ENCODE results near the gene ALPP. TPM values are rescaled to one million over a fixed set of nuclear protein-coding genes. Genes with fewer than 3 reads are reported as not detected.

Gene ALPP
- total RNA-seq, 4 donors from 2014 or later: not detected

- no peaks in the 10 kb centered on the region for H3K9me3 ChIP-seq
- 85% methylated on average over 16 of the region's 17 CpGs for WGBS
- peaks cover 7% of the 10 kb centered on the region for H3K36me3 ChIP-seq
- no peaks in the 10 kb centered on the region for H3K4me1 ChIP-seq
- H3K27ac ChIP-seq: no peak overlapping the region
- no peak for TF ChIP-seq CTCF (IDR thresholded peaks at IDR 0.05)
- no peak for TF ChIP-seq POLR2AphosphoS5 (IDR thresholded peaks at IDR 0.05)
- TF ChIP-seq POLR2A (IDR thresholded peaks at IDR 0.05): no peak
- no peak for TF ChIP-seq EP300 (IDR thresholded peaks at IDR 0.05)
- H3K4me3 ChIP-seq: no peak overlapping the region
- peak in 1 of 2 donors; percentile 44 for DNase-seq (ENCODE audit: low spot score in 2 of 2)
- no peaks in the 10 kb centered on the region for H3K27me3 ChIP-seq
Measured at GRCh38 chr2:232341061-232341738, 37.4 kb upstream of the ALPP start.

- H3K4me1 ChIP-seq: no peaks in the 10 kb centered on the region
- H3K9me3 ChIP-seq: no peaks in the 10 kb centered on the region
- 97% methylated on average over 4 of the region's 4 CpGs for WGBS
- no peak overlapping the region for H3K27ac ChIP-seq
- no peaks in the 10 kb centered on the region for H3K27me3 ChIP-seq
- no peak overlapping the region for H3K4me3 ChIP-seq
- no peak for DNase-seq (ENCODE audit: low spot score in 2 of 2)
- H3K36me3 ChIP-seq: peaks cover 2% of the 10 kb centered on the region
- TF ChIP-seq CTCF (IDR thresholded peaks at IDR 0.05) (no peak), POLR2AphosphoS5 (IDR thresholded peaks at IDR 0.05) (no peak), EP300 (IDR thresholded peaks at IDR 0.05) (no peak)
Measured at GRCh38 chr2:232341739-232342126, 36.8 kb upstream of the ALPP start.

- H3K36me3 ChIP-seq: no peaks in the 10 kb centered on the region
- no peaks in the 10 kb centered on the region for H3K9me3 ChIP-seq
- no peaks in the 10 kb centered on the region for H3K4me1 ChIP-seq
- TF ChIP-seq CTCF (IDR thresholded peaks at IDR 0.05) (no peak), POLR2A (IDR thresholded peaks at IDR 0.05) (no peak), POLR2AphosphoS5 (IDR thresholded peaks at IDR 0.05) (no peak), EP300 (IDR thresholded peaks at IDR 0.05) (no peak)
- 73% methylated on average over 16 of the region's 19 CpGs for WGBS
- no peak overlapping the region for H3K27ac ChIP-seq
- DNase-seq (ENCODE audit: low spot score in 2 of 2): peak in 1 of 2 donors; percentile 42
- no peak overlapping the region for H3K4me3 ChIP-seq
- H3K27me3 ChIP-seq: no peaks in the 10 kb centered on the region
Measured at GRCh38 chr2:232342635-232343565, 35.7 kb upstream of the ALPP start.

GRCh38 chr2:232343821-232344220 lies 34.7 kb upstream of the ALPP start:
- H3K4me1 ChIP-seq: peaks cover 1% of the 10 kb centered on the region
- TF ChIP-seq POLR2A (IDR thresholded peaks at IDR 0.05) (no peak), CTCF (IDR thresholded peaks at IDR 0.05) (no peak), EP300 (IDR thresholded peaks at IDR 0.05) (no peak), POLR2AphosphoS5 (IDR thresholded peaks at IDR 0.05) (no peak)
- no peak for DNase-seq (ENCODE audit: low spot score in 2 of 2)
- H3K4me3 ChIP-seq: no peak overlapping the region
- WGBS: 68% methylated on average over 6 of the region's 6 CpGs
- H3K27me3 ChIP-seq: no peaks in the 10 kb centered on the region
- H3K9me3 ChIP-seq: no peaks in the 10 kb centered on the region
- H3K27ac ChIP-seq: no peak overlapping the region
- H3K36me3 ChIP-seq: no peaks in the 10 kb centered on the region

GRCh38 chr2:232345251-232345650 lies 33.3 kb upstream of the ALPP start:
- TF ChIP-seq POLR2A (IDR thresholded peaks at IDR 0.05): no peak
- TF ChIP-seq POLR2AphosphoS5 (IDR thresholded peaks at IDR 0.05): no peak
- TF ChIP-seq EP300 (IDR thresholded peaks at IDR 0.05): no peak
- Histone ChIP-seq H3K4me1 (peaks cover 8% of the 10 kb centered on the region), H3K36me3 (no peaks in the 10 kb centered on the region), H3K27me3 (peaks cover 11% of the 10 kb centered on the region), H3K9me3 (no peaks in the 10 kb centered on the region), H3K4me3 (no peak overlapping the region), H3K27ac (no peak overlapping the region)
- DNase-seq (ENCODE audit: low spot score in 2 of 2): no peak
- WGBS: 97% methylated on average over 6 of the region's 8 CpGs
